Neuron (in vitro differentiated cells): Measurements from ENCODE around the gene TPTE2.
"Not testable (repeated sequence)": the region's sequence is repeated elsewhere in the genome, so short reads cannot be mapped to it uniquely, and the experiment has no call there.

Experiments used
- H2AFZ ChIP-seq: one replicate; pipeline ENCODE4 v1.6.1; 2013; ENCODE audit warnings: low read depth, mild to moderate bottlenecking, inconsistent platforms, low read length, moderate library complexity
- H3K27me3 ChIP-seq: one replicate; pipeline ENCODE4 v1.6.1; 2013; ENCODE audit warnings: low read length; ENCODE audit not compliant: insufficient read depth
- H3K36me3 ChIP-seq: one replicate; pipeline ENCODE4 v1.6.1; 2013; ENCODE audit warnings: low read length; ENCODE audit not compliant: insufficient read depth
- H3K4me1 ChIP-seq: one replicate; pipeline ENCODE4 v1.6.1; 2013; ENCODE audit warnings: low read length; ENCODE audit not compliant: insufficient read depth
- H3K4me3 ChIP-seq: 2 replicates; pipeline ENCODE4 v1.5.1; 2013; ENCODE audit warnings: mild to moderate bottlenecking, low read length, moderate library complexity
- H3K9me3 ChIP-seq: one replicate; pipeline ENCODE4 v1.6.1; 2013; ENCODE audit warnings: low read length

Gene TPTE2

DNA sequence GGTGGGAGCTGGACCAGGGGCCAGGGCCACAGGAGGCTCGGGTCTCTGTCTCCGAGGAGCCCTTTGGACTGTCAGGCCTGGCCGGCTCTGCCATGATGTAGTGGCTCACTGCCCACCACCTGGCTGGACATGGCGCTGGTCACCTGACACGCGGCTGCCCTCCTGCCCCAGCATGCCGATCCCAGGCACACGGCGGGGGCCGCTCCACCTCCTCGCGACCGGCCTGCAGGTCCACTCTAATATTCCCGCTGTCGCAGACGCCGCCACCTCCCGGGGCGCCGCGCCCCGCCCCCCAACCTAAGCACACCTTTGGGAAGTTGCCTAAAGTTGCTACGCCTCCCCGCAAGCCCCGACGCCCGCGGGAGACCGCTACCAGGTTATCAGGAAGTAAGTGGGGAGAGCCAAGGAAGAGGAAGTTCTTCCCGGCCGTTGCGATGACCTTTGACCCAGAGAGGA lies at the start of gene TPTE2:
TSS of gene TPTE2 (minus strand) at position 406 of the 456 bp plus-strand sequence. CDS start 58,298 bp downstream, outside the sequence.
- not testable (repeated sequence) for H2AFZ ChIP-seq, H3K9me3 ChIP-seq, H3K4me3 ChIP-seq, H3K36me3 ChIP-seq, H3K4me1 ChIP-seq, H3K27me3 ChIP-seq

DNA sequence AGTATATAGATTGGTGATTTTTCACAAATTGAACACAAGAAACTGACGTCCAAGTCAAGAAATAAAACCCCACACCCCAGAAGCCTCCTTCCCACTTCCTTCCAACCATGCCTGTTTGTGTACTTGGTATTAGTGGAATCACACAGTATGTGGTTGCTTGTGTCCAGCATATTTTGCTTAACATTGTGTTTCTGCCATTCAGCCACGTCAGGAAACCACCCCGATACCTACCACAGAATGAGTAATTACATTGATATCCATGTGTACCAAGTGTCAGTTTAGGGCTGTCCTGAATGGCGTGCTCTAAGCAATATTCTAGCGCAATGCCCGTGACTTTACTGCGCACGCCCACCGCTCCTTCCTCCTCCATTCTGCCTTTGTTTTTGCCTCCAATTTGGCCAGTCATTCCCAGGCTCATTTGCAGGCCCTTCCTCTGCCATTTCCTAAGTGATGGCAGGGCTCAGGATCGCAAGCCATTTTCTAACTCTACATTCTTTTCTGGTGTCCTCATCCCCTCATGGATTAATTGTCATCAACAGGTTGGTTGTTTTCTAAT lies 46.3 kb upstream of the TPTE2 start:
- Histone ChIP-seq H3K27me3 (no peaks in the 10 kb centered on the region), H3K4me3 (no peak overlapping the region), H3K9me3 (peaks cover 7% of the 10 kb centered on the region), H3K4me1 (no peaks in the 10 kb centered on the region), H2AFZ (no peak overlapping the region), H3K36me3 (no peaks in the 10 kb centered on the region)

DNA sequence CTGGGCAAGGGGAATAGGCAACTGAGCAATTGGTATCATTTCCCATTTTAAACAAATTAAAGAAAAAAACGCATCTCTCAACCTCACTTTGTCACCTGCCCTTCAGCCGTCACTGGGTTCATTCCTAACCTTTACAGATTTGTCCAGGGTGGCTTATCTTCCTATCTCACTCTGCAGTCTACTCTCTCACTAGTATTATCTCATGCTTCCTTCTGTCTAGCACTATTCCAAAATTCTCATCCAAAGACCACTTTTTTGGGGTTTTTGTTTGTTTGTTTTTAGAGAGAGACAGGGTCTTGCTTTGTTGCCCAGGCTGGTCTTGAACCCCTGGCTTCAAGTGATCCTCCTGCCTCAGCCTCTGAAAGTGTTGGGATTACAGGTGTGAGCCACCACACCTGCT lies 45.4 kb upstream of the TPTE2 start:
- Histone ChIP-seq H2AFZ (no peak overlapping the region), H3K27me3 (no peaks in the 10 kb centered on the region), H3K4me1 (no peaks in the 10 kb centered on the region), H3K4me3 (no peak overlapping the region), H3K9me3 (peaks cover 7% of the 10 kb centered on the region), H3K36me3 (no peaks in the 10 kb centered on the region)

GRCh38 chr13:19606152-19606551 lies 44.8 kb upstream of the TPTE2 start:
- Histone ChIP-seq H3K9me3 (peaks cover 7% of the 10 kb centered on the region), H2AFZ (no peak overlapping the region), H3K4me3 (no peak overlapping the region)

DNA sequence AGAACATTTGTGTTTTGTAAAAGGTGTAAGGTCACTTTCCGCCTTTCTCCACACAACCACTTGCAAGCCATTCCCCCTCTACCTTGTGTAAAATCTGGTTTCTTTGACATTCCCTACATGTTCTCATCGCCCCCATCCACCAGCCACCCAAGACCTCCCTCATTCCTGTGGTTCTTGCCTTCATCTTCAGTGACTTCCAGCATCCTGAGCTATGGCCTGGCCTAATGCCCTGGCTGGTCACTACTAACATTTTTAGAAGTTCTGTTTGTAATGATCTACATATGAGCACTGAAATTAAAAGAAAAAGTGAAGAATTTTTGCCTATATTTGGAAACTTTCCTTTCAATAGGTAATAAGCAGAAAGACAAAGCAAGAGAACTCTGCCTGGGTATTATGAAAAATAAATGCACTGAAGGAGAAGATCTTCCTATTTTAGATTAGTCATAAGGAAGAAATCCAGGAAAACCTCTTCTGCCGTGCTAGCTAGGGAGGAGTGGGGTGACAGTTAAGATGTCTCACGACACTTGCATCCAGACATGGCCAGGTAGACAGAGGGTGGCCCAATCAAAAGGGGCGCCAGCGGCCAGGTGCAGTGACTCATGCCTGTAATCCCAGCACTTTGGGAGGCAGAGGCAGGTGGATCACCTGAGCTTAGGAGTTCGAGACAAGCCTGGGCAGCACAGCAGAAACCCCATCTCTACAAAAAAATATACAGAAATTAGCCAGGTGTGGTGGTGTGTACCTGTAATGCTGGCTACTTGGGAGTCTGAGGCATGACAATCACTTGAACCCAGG lies 44.0 kb upstream of the TPTE2 start:
- H3K4me1 ChIP-seq, result peaks cover 3% of the 10 kb centered on the region
- peaks cover 7% of the 10 kb centered on the region for H3K9me3 ChIP-seq
- no peaks in the 10 kb centered on the region for H3K27me3 ChIP-seq
- H3K4me3 ChIP-seq, result no peak overlapping the region
- H3K36me3 ChIP-seq, result no peaks in the 10 kb centered on the region
- H2AFZ ChIP-seq, result no peak overlapping the region

More at GRCh38 chr13:19606152-19606551, 44.8 kb upstream of the TPTE2 start:
- H3K36me3 ChIP-seq, result no peaks in the 10 kb centered on the region
- H3K27me3 ChIP-seq, result no peaks in the 10 kb centered on the region
- H3K4me1 ChIP-seq, result peaks cover 3% of the 10 kb centered on the region

DNA sequence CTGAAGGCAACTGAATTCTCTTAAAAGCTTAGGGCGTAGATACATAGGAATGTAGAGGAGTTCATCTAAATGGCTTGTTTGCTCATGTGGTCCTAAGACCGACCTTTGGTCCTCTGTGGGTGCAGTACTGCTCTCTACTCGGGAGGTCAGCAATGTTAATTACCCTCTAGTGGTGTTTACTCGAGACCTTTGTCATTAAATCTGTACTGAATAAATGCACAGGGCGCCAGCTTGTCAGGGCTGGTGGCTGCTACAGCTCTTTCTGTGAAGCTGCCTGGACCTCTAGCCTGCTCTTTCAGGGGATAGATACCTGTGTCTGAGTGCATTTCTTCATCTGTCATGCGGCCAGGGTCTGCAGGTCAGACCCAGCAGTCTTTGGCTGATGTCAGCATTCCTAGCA lies 43.0 kb upstream of the TPTE2 start:
- no peaks in the 10 kb centered on the region for H3K36me3 ChIP-seq
- H3K9me3 ChIP-seq, result peaks cover 7% of the 10 kb centered on the region
- peaks cover 3% of the 10 kb centered on the region for H3K4me1 ChIP-seq
- no peaks in the 10 kb centered on the region for H3K27me3 ChIP-seq
- no peak overlapping the region for H3K4me3 ChIP-seq
- H2AFZ ChIP-seq, result no peak overlapping the region

DNA sequence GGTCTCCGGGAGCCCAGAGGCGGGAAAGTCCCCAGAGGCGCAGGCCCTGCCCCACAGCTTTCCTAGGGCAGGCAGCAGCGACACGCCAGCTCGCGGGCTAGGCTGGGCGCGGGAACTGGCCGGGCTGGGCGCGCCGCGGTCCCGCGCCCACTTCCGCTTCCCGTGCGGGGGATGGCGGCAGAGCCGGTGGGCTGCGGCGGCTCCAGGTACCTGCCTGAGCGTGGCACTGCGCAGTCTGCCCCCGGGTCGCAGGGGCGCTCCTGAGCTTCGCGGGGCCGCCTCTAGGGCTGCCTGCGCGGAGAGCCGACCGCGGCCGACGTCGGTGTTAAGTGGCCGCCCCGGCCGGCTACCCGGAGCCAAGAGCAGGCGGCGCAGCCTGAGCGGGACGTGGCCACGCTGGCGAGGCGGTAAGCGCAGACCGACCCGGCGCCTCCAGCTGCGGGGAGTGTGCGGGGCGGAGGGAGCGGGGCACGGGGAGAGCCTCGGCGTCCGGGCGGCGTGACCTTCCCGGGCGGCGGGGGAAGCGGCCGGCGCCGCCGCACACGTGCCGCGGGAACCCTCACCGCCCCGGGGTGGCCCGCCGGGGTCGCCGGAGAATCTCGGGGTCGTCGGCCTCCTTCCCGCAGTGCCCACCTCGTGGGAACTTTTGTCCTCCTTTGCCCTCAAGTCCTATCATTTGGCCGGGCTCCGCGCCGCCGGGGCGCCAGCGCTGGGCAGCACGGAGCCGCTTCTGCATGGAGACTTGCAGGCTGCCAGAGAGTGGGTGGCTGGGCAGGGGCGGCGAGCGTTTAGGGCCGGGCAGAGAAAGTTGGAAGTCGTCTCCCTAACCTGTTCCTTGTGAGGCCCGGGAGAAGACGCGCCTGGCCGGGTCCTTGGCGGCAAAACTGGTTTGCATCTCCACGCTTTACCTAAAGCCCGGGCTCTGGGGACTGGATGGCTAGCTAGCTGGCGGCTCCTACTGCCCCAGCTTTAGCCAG lies 40.7 kb upstream of the TPTE2 start:
- Histone ChIP-seq H3K27me3 (no peaks in the 10 kb centered on the region), H3K36me3 (no peaks in the 10 kb centered on the region), H3K4me3 (peak overlapping the region; percentile 65), H3K4me1 (peaks cover 3% of the 10 kb centered on the region), H3K9me3 (peaks cover 7% of the 10 kb centered on the region), H2AFZ (peak overlapping the region; percentile 99)

- Histone ChIP-seq H3K27me3 (no peaks in the 10 kb centered on the region), H3K36me3 (no peaks in the 10 kb centered on the region), H2AFZ (no peak overlapping the region), H3K4me1 (peaks cover 3% of the 10 kb centered on the region), H3K9me3 (no peaks in the 10 kb centered on the region), H3K4me3 (no peak overlapping the region)
Measured at GRCh38 chr13:19597523-19597922, 36.2 kb upstream of the TPTE2 start.

GRCh38 chr13:19596960-19597361 lies 35.6 kb upstream of the TPTE2 start:
- Histone ChIP-seq H3K4me1 (peaks cover 3% of the 10 kb centered on the region), H3K36me3 (no peaks in the 10 kb centered on the region), H2AFZ (no peak overlapping the region), H3K27me3 (no peaks in the 10 kb centered on the region), H3K9me3 (no peaks in the 10 kb centered on the region), H3K4me3 (no peak overlapping the region)

GRCh38 chr13:19596086-19596485 lies 34.8 kb upstream of the TPTE2 start:
- Histone ChIP-seq H2AFZ (no peak overlapping the region), H3K9me3 (no peaks in the 10 kb centered on the region), H3K27me3 (peaks cover 4% of the 10 kb centered on the region), H3K36me3 (no peaks in the 10 kb centered on the region), H3K4me1 (no peaks in the 10 kb centered on the region), H3K4me3 (no peak overlapping the region)

GRCh38 chr13:19592657-19593180 lies 31.4 kb upstream of the TPTE2 start:
- Histone ChIP-seq H2AFZ (no peak overlapping the region), H3K36me3 (no peaks in the 10 kb centered on the region), H3K4me3 (no peak overlapping the region), H3K9me3 (no peaks in the 10 kb centered on the region), H3K27me3 (peaks cover 7% of the 10 kb centered on the region), H3K4me1 (no peaks in the 10 kb centered on the region)

DNA sequence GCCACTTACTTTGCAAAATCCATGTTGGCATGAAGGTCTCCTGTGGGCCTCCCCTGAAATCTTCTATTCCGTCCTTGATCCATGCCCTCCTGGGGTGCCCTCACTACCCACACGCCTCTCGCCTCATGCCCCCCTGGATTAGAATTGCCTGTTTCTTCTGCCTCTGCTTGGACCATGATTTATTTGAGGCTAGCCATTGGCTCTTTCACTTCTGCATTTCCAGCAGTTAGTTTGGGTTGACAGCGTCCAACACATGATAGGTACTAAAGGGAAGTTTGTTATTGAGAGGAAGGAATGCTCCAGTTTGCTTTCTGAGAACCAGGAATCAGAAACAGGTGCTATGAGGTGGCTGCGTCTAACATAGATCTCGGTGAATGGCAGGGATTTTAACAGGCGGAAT lies 30.5 kb upstream of the TPTE2 start:
- no peak overlapping the region for H3K4me3 ChIP-seq
- no peaks in the 10 kb centered on the region for H3K9me3 ChIP-seq
- no peaks in the 10 kb centered on the region for H3K4me1 ChIP-seq
- H2AFZ ChIP-seq, result no peak overlapping the region
- H3K36me3 ChIP-seq, result no peaks in the 10 kb centered on the region
- peaks cover 7% of the 10 kb centered on the region for H3K27me3 ChIP-seq

DNA sequence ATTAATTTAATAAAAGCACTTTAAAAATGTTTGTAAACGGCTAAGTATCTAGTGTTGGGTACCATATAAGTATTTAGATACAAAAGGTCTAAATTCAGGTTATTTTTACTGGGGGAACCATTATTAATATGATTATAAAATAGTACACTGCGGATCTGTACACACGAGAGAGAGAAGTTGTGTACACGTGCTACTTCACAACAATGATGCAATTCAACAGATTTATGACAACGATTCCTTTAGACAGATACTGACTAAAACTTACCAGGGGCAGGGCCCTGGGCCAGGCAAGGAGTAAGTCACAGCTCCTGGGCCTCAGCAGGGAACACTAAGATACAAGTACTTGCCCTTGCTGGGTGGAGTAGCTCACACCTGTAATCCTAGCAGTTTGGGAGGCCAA lies 29.1 kb upstream of the TPTE2 start:
- Histone ChIP-seq H2AFZ (no peak overlapping the region), H3K4me3 (no peak overlapping the region), H3K36me3 (no peaks in the 10 kb centered on the region), H3K4me1 (no peaks in the 10 kb centered on the region), H3K27me3 (peaks cover 7% of the 10 kb centered on the region), H3K9me3 (no peaks in the 10 kb centered on the region)
